Adipocyte (in vitro differentiated cells): ENCODE data around the gene NOPCHAP1.

ENCODE experiments used
- DNase-seq: peaks from one replicate; pipeline ENCODE4 v3.0.0-alpha.2; 2015; ENCODE audit warnings: low read depth
- H3K27me3 ChIP-seq: replicated peaks from 2 replicates; pipeline ENCODE4 v1.7.0; 2013; ENCODE audit warnings: mild to moderate bottlenecking, low read length, moderate library complexity; ENCODE audit not compliant: control insufficient read depth, insufficient read depth
- H3K36me3 ChIP-seq: 2 replicates; pipeline ENCODE4 v1.7.0; 2013; ENCODE audit warnings: low read length, mild to moderate bottlenecking, moderate library complexity; ENCODE audit not compliant: control insufficient read depth, insufficient read depth, severe bottlenecking
- H3K4me1 ChIP-seq: 2 replicates; pipeline ENCODE4 v1.7.0; 2013; ENCODE audit warnings: mild to moderate bottlenecking, low read length, moderate library complexity; ENCODE audit not compliant: control insufficient read depth, insufficient read depth
- H3K4me3 ChIP-seq: 2 replicates; pipeline ENCODE4 v1.7.0; 2013; ENCODE audit warnings: mild to moderate bottlenecking, low read length, moderate library complexity
- H3K9ac ChIP-seq: 2 replicates; pipeline ENCODE4 v1.7.0; 2013; ENCODE audit warnings: mild to moderate bottlenecking, low read length, moderate library complexity
- H3K9me3 ChIP-seq: 2 replicates; pipeline ENCODE4 v1.7.0; 2013; ENCODE audit warnings: mild to moderate bottlenecking, low read length, moderate library complexity; ENCODE audit not compliant: control insufficient read depth

Gene NOPCHAP1

DNA sequence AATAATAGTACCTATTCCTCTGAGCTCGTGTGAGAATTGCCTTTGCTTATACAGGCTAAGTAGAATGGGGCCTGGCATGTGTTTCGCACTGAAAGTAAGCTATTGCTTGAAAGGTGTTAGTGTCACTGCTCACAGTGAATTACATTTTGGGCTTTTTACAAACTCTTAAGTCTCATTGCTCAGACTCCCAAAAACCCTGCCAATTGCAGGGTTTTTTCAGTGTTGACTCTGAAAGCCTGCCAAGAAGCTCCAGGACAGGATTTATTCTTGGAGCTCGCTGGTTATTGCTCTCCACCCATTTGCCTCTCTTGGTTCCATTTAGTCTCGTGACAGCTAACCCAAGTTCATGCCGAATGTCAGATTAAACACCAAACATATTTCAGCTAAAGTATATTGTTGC lies 39.8 kb downstream of the NOPCHAP1 start:
- Histone ChIP-seq H3K36me3 (peaks cover 84% of the 10 kb centered on the region), H3K4me1 (peaks cover 21% of the 10 kb centered on the region), H3K4me3 (peak overlapping the region; percentile 7), H3K9me3 (no peaks in the 10 kb centered on the region), H3K27me3 (no peaks in the 10 kb centered on the region), H3K9ac (peak overlapping the region; percentile 22)
- peak; percentile 93 for DNase-seq

DNA sequence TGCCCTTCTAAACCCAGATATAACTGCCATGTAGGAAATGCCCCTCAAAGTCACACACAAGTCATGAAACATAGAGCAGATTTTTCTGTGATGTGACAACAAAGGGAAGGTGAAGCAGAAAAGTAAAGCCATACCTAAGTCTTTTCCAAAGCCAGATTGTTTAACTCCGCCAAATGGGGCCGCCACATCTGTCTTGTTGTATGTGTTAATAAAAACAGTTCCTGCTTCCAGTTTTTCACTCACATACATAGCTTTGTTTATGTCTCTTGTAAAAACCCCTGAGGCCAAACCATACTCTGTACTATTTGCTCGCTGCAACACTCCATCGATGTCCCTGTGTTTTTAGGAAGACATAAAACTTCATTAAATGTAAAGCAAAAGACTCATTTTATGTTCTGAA lies 40.3 kb downstream of the NOPCHAP1 start:
- H3K9ac ChIP-seq, result peak overlapping the region; percentile 22
- H3K27me3 ChIP-seq, result no peaks in the 10 kb centered on the region
- no peaks in the 10 kb centered on the region for H3K9me3 ChIP-seq
- peak; percentile 48 for DNase-seq
- peaks cover 90% of the 10 kb centered on the region for H3K36me3 ChIP-seq
- H3K4me1 ChIP-seq, result peaks cover 21% of the 10 kb centered on the region
- peak overlapping the region; percentile 7 for H3K4me3 ChIP-seq

DNA sequence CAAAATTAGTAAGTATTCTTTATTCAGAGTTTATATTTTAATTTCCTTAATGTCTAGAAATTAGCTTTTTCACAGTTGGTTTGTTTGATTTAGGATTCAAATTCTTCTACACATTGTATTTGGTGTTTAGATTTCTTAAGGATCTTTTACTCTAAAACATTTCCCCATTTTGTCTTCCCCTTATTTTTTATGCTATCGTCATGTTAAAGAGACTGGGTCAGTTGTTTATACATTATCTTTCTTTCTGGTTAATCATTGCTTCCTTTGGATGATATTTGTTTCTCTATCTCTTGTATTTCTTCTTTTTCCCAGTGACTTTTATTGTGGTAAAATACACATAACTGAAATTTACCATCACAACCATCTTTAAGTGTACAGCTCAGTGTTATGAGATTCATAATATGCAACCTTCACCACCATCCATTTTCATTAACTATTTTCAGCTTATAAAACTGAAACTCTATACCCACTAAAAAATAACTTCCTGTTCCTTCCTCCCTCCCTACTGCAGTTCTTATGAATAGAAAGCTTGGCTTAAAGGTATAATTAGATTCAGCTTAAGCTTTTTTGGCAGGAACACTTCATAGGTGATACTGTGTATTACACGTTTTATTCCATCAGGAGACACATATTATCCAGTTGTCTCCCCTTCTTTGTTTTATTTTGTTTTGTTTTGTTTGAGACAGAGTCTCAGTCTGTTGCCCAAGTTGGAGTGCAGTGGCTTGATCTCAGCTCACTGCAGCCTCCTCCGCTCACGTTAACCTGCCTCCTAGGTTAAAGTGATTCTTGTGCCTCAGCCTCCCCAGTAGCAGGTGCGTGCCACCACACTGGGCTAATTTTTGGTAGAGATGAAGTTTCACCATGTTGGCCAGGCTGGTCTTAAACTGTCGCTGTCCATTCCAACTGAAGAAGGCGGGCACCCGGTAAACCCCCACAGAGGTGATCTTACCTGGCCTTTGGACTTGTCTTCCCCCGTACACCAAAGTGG lies 45.0 kb downstream of the NOPCHAP1 start:
- Histone ChIP-seq H3K9ac (no peak overlapping the region), H3K4me3 (no peak overlapping the region), H3K4me1 (peaks cover 6% of the 10 kb centered on the region), H3K9me3 (no peaks in the 10 kb centered on the region), H3K27me3 (no peaks in the 10 kb centered on the region), H3K36me3 (peaks cover 89% of the 10 kb centered on the region)
- DNase-seq, result no peak

DNA sequence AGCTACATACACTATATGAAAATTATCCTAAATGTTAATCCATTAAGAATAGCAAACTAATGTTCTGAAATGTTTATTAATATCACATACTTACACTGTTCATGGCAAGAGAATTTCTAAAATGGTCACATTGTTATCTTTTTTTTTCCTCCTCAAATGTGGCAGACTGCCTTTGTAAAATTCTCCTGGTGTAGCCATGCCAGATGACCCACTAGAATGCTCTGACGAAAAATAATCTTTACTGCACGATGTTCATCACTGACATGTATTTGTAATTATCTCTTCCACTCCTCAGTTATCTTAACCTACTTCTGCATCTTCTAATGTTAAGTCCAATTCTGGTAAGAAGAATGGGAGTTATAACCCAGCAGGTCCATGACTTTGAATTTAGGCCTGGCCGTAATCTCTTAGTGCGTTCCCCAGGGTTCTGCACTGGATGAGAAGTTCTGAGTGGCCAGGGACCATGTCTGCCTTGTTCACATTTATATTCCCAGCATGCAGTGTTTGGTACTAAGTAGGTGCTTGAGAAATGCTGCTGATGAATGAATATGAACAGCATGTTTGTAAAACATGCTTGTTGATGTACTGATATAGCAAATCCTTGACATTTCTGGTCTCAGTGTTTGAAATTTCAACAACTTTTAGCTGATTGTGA lies 46.7 kb downstream of the NOPCHAP1 start:
- Histone ChIP-seq H3K4me3 (no peak overlapping the region), H3K9ac (no peak overlapping the region), H3K9me3 (no peaks in the 10 kb centered on the region), H3K27me3 (no peaks in the 10 kb centered on the region), H3K36me3 (peaks cover 86% of the 10 kb centered on the region), H3K4me1 (no peaks in the 10 kb centered on the region)
- peak; percentile 31 for DNase-seq

DNA sequence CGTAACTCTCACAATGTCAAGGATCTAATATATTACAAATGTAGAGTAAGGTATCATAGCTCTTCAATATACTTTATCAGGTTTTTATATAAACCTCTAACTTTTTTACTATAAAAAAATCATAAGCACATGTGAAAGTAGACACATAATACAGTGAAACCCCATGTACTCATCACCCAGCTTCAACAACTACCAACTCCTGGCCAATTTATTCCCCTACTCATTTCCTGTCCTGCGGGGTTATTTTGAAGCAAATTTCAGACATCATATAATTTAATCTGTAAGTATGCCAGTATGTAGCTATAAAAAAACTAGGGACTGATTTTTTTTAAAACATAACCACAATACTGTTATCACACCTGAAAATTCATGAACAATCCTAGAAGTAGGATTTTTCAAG lies 47.7 kb downstream of the NOPCHAP1 start:
- Histone ChIP-seq H3K4me1 (no peaks in the 10 kb centered on the region), H3K36me3 (peaks cover 87% of the 10 kb centered on the region), H3K4me3 (no peak overlapping the region), H3K27me3 (no peaks in the 10 kb centered on the region), H3K9ac (no peak overlapping the region), H3K9me3 (no peaks in the 10 kb centered on the region)
- DNase-seq, result no peak
